Measurements from ENCODE around the gene VKORC1L1.
A peak's percentile ranks its signal among the peaks of the same experiment; 100 is the strongest.
"Not testable (repeated sequence)": the region's sequence is repeated elsewhere in the genome, so short reads cannot be mapped to it uniquely, and the experiment has no call there.

The VKORC1L1 gene

DNA sequence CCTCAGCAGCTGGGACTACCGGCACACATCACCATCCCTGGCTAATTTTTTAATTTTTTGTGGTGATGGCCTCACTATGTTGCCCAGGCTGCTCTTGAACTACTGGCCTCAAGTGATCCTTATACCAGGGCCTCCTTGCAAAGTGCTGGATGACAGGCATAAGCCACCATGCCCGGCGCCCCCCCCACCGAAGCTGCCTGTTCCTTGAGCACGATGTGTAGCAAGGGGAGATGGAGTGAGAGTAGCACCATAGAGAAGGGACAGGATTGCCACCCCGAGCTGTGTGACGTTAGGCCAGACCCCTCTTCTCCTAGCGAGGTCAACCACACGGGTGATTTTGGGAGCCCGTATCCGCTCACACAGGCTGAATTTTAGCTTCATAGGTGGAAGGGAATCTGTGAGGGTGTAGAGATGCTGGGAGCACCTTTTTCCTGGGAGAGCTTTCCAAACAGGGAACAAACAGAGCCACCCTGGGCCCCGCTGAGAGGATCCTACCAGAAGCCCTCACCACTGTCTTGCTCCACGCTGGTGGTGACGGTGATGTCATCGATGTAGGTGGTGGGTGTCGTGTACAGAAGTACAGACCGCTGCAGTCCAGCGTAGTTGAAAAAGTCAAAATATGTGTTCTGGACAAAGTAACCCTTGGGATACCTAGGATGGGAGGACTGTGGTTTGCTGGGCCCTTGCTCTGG, 106.2 kb downstream of the VKORC1L1 start:
- no peak for DNase-seq (ENCODE audit: low read depth)

DNA sequence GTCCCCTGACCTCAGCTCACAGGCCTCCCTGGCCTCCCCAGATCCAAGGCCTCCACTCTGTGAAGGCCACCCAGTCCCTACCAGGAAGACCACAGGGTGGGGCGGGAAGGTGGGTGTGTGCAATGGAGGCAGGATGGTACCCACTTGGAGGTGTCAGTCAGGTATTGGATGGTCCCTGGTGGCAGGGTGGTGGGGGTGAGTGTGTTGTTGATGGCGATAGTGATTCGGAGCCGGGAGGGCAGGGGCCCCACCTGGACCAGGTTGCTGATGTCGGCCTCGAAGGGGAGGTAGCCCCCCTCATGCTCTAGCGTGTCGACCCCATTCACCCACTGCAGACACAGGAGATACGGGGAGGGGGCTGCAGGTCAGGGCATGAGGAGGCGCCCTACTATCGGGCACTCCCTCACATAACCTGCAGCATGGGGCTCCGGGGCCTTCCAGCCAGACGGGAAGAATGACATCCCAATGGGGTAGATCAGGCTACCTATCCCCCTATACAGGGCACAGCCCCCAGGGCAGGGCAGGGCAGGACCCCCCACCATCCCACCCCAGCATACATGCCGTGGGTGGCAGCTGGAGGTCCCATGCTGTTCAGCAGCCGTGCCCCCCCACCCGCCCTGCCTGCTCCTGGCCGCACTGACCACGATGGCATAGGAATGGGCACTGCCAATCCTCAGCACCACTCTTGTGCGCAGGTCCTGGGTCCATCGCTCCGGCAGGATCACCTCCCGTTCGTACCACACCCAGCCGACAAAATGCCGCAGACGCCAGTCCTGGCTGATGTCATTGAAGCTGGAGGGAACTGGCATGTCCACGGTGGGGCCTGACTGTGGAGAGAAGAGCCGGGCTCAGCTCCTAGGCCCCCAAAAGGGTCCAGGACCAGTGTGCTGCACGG, 107.0 kb downstream of the VKORC1L1 start:
- no peak for DNase-seq (ENCODE audit: low read depth)

DNA sequence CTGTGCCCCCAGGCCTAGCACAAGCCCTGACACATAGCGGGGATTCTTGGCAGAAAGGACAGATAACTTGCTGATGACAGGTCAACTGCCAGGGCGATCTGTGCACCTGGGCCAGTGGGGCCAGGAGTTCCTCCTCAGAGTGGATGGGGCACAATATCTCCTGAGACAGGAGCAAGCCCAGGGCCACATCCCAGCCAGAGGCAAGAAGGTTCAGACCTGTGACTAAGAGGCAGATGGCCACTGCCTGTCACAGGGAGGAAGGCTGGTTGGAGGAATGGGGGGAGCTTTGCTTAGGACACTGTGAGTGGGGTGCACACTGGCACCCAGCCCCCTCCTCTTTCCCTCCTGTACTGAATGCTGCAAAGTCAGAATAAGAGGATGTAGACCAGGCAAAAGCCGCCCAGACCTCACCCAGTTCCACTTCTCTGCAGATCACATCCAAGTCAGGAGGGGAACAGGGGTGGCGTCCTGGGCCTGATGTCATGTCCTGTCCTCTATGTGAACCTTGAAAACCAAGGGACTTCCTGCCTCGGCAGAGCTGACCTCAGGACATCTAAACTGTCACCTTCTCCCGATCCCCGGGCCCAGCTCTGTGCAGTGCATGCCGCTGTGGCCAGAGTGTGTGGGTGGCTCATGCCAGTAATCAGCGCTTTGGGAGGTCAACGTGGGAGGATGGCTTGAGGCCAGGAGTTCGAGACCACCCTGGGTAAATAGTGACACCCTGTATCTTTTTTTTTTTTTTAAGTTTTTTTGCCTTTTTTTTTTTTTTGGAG, 107.8 kb downstream of the VKORC1L1 start:
- peak; percentile 52 for DNase-seq (ENCODE audit: low read depth)

DNA sequence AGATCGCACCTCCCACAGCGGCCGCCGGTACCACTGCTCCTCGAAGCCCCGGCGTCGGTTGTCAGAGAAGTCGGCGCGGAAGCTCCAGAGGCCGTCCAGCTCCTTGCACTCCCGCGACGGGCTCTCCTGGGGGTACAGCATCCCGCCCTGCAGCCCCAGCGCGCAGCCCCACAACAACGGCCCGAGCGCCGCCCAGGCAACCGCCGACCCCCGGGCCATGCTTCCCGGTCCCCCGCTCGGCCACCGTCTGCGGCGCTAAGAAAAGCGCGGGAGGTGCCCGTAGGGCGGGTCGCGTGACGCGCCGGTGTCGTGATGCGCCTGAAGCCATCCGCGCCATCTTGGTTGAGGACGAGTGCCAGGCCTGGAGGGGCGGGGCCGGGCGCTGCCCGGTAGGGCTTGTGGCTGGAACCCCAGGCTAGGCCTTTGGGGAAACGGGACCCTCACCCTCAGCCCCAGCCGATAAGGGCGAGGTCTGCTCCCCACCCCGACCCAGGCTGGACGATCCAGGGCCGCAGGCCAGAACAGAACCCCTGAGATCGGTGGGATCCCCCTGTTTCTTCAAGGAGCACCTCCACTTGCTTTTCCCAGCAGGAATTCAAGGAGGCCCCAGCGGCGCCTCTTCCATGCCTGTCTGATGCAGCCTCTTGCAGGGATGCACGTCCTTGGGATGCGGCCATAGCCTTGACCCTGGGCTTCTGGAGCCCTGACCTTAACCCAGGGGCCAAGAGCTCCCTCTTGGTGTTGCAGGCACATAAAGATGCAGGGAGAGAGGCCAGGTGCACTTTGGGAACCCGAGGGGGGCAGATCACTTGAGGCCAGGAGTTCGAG, 109.3 kb downstream of the VKORC1L1 start, which contains the start of gene GUSB:
GUSB (minus strand) TSS at position 249 of the 828 bp plus-strand sequence; CDS start at position 219, 30 bp downstream.
- DNase-seq (ENCODE audit: low read depth), result peak; percentile 84

DNA sequence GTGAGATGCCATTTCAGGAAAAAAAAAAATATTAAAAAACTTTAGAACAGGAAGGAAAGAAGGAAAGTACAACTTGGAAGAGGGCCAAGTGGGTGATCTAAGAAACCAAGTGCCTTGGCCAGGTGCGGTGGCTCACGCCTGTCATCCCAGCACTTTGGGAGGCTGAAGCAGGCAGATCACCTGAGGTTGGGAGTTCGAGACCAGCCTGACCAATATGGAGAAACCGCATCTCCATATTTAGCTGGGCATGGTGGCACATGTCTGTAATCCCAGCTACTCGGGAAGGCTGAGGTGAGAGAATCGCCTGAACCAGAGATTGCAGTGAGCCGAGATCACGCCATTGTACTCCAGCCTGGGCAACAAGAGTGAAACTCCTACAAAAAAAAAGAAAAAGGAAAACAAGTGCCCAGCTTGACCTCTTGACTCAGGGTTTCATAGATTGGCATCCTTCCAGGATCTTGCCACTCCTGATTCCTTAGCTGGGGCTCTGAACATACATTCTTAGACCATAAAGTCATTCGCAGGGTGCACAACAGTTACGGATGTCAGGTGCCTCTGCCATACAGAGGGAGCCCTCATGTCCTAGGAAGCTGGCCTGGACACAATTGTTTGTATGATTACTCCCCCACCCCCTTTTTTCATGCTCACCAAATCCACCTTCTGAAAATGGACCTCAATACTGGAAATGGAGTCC, 111.2 kb downstream of the VKORC1L1 start:
- DNase-seq (ENCODE audit: low read depth), result peak; percentile 22

DNA sequence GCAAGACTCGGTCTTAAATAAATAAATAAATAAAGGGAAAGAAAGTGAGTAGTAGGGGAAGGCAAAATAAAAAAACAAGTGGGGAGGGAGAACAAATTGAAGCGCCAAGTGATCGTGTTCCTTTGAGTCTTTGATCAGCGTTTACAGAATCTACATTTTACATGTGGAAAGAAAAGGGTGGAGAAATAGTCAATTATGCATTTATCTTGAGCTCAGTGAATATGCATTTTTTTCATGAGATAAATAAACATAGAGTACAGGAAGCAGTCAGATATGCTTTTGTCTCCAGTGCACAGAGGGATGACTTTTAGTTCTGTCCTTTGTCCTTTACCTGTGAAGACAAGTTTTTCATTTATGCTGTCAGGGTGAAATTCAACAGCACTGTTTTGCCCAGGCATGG, 115.2 kb downstream of the VKORC1L1 start:
- no peak for DNase-seq (ENCODE audit: low read depth)

DNA sequence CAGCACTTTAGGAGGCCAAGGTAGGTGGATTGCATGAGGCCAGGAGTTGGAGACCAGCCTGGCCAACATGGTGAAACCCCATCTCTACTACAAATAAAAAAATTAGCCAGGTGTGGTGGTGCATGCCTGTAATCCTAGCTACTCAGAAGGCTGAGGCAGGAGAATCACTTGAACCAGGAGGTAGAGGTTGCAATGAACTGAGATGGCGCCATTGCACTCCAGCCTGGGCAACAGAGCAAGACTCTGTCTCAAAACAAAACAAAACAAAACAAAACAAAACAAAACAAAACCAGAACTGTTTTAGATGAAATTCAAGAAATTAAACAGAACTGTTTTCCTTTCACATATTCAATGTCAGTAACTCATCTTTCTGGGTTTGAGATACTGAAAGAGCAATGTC, 115.6 kb downstream of the VKORC1L1 start:
- not testable (repeated sequence) for DNase-seq (ENCODE audit: low read depth)

DNA sequence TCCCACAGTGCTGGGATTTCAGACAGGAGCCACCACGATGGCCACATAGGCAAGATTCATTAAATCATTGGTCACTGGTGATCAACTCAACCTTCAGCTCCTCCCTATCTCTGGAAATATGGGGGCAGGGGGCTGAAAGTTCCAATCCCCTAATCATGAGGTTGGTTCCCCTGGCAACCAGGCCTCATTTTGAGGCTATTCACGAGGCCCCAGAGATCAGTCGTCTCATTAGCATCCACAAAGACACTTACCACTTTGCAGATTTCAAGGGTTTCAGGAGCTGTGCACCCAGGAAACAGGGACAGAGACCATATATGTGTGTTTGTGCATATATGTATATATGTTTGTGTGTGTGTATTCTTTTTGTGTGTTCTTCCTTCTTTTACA, 116.8 kb downstream of the VKORC1L1 start:
- DNase-seq (ENCODE audit: low read depth), result no peak

DNA sequence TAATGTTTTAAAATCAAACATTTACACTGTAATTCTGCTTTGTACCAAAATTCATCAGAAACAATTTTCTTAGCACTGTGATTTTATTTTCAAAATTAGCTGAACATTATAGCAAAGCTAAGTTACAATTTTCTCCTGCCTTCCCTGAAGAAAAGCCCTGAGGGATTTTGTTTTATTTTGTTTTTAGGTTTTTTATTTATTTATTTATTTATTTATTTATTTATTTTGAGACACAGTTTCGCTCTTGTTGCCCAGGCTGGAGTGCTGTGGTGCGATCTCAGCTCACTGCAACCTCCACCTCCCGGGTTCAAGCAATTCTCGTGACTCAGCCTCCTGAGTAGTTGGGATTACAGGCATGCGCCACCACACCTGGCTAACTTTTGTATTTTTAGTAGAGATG, 119.0 kb downstream of the VKORC1L1 start:
- DNase-seq (ENCODE audit: low read depth), result not testable (repeated sequence)

DNA sequence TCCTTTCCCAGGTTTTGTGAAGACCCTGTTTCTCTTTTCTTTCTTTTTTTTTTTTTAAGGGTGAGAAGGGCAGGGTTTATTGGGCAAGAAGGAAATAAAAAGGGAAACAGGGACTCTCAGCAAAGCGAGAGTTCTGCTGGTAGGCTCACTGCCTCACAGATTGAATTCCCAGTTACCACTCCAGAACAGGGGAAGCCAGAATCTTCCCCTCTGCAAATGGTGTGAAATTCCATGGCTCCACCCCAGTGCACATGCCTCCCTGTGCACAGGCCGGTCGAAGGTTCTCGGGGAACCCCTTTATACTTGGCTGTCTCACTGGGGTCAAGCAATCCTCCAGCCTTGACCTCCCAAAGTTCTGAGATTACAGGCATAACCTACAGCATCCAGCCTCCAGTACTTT, 119.7 kb downstream of the VKORC1L1 start:
- DNase-seq (ENCODE audit: low read depth), result no peak

DNA sequence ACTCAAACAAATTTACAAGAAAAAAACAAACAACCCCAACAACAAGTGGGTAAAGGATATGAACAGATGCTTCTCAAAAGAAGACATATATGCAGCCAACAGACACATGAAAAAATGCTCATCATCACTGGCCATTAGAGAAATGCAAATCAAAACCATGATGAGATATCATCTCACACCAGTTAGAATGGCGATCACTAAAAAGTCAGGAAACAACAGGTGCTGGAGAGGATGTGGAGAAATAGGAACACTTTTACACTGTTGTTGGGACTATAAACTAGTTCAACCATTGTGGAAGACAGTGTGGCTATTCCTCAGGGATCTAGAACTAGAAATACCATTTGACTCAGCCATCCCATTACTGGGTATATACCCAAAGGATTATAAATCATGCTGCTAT, 122.1 kb downstream of the VKORC1L1 start:
- not testable (repeated sequence) for DNase-seq (ENCODE audit: low read depth)

DNA sequence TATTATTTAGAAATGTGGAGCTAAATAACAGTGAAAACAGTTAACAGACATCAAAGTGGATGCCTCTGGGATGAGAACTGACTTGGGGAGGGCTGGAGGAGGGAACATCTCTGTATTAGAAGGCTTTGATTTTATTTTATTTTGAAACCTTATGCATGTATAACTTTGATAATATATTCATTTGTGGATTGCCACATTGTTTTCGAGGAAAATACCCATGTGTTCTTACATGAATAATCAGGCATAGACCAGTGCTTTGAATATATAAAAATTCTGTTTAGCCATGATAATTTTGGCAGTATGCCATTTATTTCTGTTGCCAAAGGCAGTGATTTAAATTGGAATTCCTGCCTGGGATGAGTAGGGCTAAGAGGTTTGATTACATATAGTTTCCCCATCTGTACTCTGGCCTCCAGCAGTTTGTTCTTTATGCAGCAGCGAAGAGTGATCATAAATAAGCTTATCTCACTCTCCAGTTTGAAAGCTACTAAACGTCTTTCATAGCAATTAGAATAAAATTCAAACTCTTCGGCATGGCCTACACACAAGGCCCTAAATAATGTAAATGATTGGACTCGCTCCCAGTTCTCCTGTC, 128.0 kb downstream of the VKORC1L1 start:
- not testable (repeated sequence) for DNase-seq (ENCODE audit: low read depth)

DNA sequence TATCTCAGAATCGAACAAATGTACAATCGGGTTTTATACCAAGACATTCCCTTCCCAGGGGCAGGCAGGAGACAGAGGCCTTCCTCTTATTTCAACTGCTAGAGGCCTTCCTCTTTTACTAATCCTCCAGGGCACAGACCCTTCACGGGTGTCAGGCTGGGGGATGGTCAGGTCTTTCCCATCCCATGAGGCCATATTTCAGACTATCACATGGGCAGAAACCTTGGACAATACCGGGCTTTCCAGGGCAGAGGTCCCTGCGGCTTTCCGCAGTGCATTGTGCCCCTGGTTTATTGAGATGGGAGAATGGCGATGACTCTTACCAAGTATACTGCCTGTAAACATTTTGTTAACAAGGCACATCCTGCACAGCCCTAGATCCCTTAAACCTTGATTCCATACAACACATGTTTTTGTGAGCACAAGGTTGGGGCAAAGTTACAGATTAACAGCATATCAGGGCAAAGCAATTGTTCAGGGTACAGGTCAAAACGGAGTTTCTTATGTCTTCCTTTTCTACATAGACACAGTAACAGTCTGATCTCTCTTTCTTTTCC, 132.3 kb downstream of the VKORC1L1 start:
- DNase-seq (ENCODE audit: low read depth), result not testable (repeated sequence)

DNA sequence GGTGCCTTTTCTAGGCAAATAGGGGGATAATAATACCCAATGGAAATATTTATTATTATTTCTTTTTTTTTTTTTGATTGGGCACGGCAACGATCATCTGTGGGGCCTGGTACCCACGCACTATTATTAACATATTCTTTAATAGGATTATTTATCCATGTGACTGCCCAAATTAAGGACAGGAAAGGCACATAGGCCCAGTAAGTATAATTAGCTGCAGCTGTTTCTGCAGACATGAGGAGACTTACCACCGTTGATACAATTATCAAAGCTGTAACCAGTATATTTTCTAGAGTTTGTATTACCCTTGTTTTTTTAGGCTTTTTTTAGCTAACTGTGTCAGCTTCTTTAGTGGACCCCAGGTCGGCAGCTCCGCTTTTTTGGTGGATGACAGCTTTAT, 134.4 kb downstream of the VKORC1L1 start:
- DNase-seq (ENCODE audit: low read depth), result no peak

All from EH (cell line).